MM.1S (cell line): ENCODE measurements around the gene C19orf25.

ENCODE experiments used
- DNase-seq: peaks from one replicate; pipeline ENCODE4 v3.0.0-alpha.2; 2015
- H2AFZ ChIP-seq: fragments of 300-600 bp; sonication (generic); 2 replicates; pipeline ENCODE4 v1.6.0; 2016; ENCODE audit warnings: antibody characterized with exemption, low read length
- H3F3A ChIP-seq: fragments of 300-600 bp; sonication (generic); 2 replicates; pipeline ENCODE4 v1.6.1; 2016; ENCODE audit warnings: mild to moderate bottlenecking, antibody characterized with exemption, low read length, moderate library complexity, mixed read lengths; ENCODE audit not compliant: insufficient read depth
- H3K27ac ChIP-seq: fragments of 300-600 bp; sonication (generic); 2 replicates; pipeline ENCODE4 v1.5.1; 2016; ENCODE audit warnings: mild to moderate bottlenecking, low read length
- H3K27me3 ChIP-seq: fragments of 300-600 bp; sonication (generic); replicated peaks from 2 replicates; pipeline ENCODE4 v1.6.0; 2016; ENCODE audit warnings: low read length; ENCODE audit not compliant: insufficient read depth
- H3K36me3 ChIP-seq: fragments of 300-600 bp; sonication (generic); replicated peaks from 2 replicates; pipeline ENCODE4 v1.6.1; 2016; ENCODE audit warnings: mild to moderate bottlenecking, low read length, mixed read lengths; ENCODE audit not compliant: insufficient read depth
- H3K4me1 ChIP-seq: fragments of 300-600 bp; sonication (generic); 2 replicates; pipeline ENCODE4 v1.6.1; 2016; ENCODE audit warnings: low read length, mixed read lengths
- H3K4me2 ChIP-seq: fragments of 300-600 bp; sonication (generic); 2 replicates; pipeline ENCODE4 v1.6.0; 2016; ENCODE audit warnings: low read depth, low read length
- H3K4me3 ChIP-seq: fragments of 300-600 bp; sonication (generic); 2 replicates; pipeline ENCODE4 v1.5.1; 2016; ENCODE audit warnings: low read length, mixed read lengths
- H3K79me2 ChIP-seq: fragments of 300-600 bp; sonication (generic); 2 replicates; pipeline ENCODE4 v1.6.1; 2016; ENCODE audit warnings: mixed run types, low read length, mixed read lengths
- H3K9ac ChIP-seq: fragments of 300-600 bp; sonication (generic); 2 replicates; pipeline ENCODE4 v1.6.1; 2016; ENCODE audit warnings: low read length, mixed read lengths
- H3K9me2 ChIP-seq: fragments of 300-600 bp; sonication (generic); replicated peaks from 2 replicates; pipeline ENCODE4 v1.6.1; 2016; ENCODE audit warnings: mild to moderate bottlenecking, low read length, mixed read lengths; ENCODE audit not compliant: insufficient read depth
- H3K9me3 ChIP-seq: fragments of 300-600 bp; sonication (generic); replicated peaks from 2 replicates; pipeline ENCODE4 v1.6.1; 2016; ENCODE audit warnings: mild to moderate bottlenecking, low read length, mixed read lengths; ENCODE audit not compliant: insufficient read depth
- H4K20me1 ChIP-seq: fragments of 300-600 bp; sonication (generic); 2 replicates; pipeline ENCODE4 v1.6.1; 2016; ENCODE audit warnings: mild to moderate bottlenecking, low read length, moderate library complexity, mixed read lengths; ENCODE audit not compliant: insufficient read depth
- EZH2 ChIP-seq: fragments of 300-600 bp; sonication (generic); optimal IDR thresholded peaks from 2 replicates; pipeline ENCODE3; 2017; ENCODE audit warnings: low read depth, mild to moderate bottlenecking, antibody characterized with exemption, low read length, mixed read lengths
- EZH2phosphoT487 ChIP-seq: fragments of 300-600 bp; sonication (generic); IDR thresholded peaks from 2 replicates; pipeline ENCODE4 v1.6.1; 2018; ENCODE audit warnings: antibody characterized with exemption, low read length
- TF ChIP-seq, protein P1 (sequence below): fragments of 300-600 bp; sonication (generic); IDR thresholded peaks from 2 replicates; pipeline ENCODE4 v1.5.1; 2016; ENCODE audit warnings: antibody characterized with exemption, low read length, mixed read lengths

The C19orf25 gene

DNA sequence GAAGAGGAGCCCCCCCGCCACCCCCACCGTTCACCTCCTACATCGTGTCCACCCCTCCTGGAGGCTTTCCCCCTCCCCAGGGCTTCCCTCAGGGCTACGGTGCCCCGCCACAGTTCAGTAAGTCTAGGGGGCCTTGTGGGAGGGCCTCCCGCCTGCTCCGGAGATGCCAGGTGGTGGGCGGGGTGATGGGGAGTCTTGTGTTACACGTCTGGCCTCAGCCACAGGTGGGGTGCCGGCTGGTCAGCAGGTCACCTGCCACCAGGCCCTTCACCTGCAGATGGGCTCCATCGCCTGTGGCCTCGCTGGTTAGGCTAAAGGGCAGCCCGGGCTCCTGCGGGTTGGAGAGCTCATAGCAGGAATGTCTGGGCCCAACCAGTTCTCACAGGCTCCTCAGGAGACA, 48.8 kb downstream of the C19orf25 start:
- no peak overlapping the region for H3K4me3 ChIP-seq
- H2AFZ ChIP-seq = no peak overlapping the region
- no peaks in the 10 kb centered on the region for H3K27me3 ChIP-seq
- no peak overlapping the region for H3K4me2 ChIP-seq
- 0 out of 2 replicates have a peak, but pooled peaks cover 2% of the 10 kb centered on the region for H4K20me1 ChIP-seq
- H3K79me2 ChIP-seq = peaks cover 59% of the 10 kb centered on the region
- no peak overlapping the region for H3K9ac ChIP-seq
- TF ChIP-seq, protein P1, sequence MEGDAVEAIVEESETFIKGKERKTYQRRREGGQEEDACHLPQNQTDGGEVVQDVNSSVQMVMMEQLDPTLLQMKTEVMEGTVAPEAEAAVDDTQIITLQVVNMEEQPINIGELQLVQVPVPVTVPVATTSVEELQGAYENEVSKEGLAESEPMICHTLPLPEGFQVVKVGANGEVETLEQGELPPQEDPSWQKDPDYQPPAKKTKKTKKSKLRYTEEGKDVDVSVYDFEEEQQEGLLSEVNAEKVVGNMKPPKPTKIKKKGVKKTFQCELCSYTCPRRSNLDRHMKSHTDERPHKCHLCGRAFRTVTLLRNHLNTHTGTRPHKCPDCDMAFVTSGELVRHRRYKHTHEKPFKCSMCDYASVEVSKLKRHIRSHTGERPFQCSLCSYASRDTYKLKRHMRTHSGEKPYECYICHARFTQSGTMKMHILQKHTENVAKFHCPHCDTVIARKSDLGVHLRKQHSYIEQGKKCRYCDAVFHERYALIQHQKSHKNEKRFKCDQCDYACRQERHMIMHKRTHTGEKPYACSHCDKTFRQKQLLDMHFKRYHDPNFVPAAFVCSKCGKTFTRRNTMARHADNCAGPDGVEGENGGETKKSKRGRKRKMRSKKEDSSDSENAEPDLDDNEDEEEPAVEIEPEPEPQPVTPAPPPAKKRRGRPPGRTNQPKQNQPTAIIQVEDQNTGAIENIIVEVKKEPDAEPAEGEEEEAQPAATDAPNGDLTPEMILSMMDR = no peak
- no peak for TF ChIP-seq EZH2phosphoT487
- no peak for TF ChIP-seq EZH2
- no peak overlapping the region for H3K27ac ChIP-seq
- H3K9me3 ChIP-seq = no peaks in the 10 kb centered on the region
- H3F3A ChIP-seq = 0 out of 2 replicates have a peak, but pooled peaks cover 6% of the 10 kb centered on the region
- DNase-seq = no peak
- no peaks in the 10 kb centered on the region for H3K4me1 ChIP-seq
- peaks cover 8% of the 10 kb centered on the region; the same call in 1 of the 2 replicates for H3K36me3 ChIP-seq
- no peaks in the 10 kb centered on the region for H3K9me2 ChIP-seq

DNA sequence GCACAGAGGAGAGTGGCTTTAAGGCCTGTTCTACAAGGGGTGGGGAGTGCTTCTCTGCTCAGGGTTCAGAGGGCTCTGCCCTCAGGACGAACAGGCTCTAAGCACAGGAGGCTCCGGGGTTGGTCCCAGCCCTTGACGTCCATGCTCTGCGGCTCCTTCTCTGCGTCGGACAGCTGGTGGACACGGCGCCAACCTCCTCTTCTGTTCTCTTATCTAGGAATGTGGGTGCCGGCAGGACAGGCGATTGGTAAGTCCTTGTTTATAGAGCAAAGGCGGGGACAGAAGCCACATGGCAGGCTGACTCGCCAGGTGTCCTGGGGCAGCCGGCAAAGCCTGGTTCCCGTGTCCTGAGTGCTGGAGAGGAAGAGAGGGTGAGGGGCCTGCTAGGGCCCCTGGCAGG, 49.3 kb downstream of the C19orf25 start:
- no peak for DNase-seq
- H3K9me2 ChIP-seq = no peaks in the 10 kb centered on the region
- H3K9me3 ChIP-seq = no peaks in the 10 kb centered on the region
- 0 out of 2 replicates have a peak, but pooled peaks cover 2% of the 10 kb centered on the region for H4K20me1 ChIP-seq
- H3K36me3 ChIP-seq = peaks cover 12% of the 10 kb centered on the region; the same call in 1 of the 2 replicates
- H3F3A ChIP-seq = 0 out of 2 replicates have a peak, but pooled peaks cover 6% of the 10 kb centered on the region
- H3K9ac ChIP-seq = no peak overlapping the region
- H3K4me2 ChIP-seq = no peak overlapping the region
- H3K27ac ChIP-seq = no peak overlapping the region
- no peak overlapping the region for H2AFZ ChIP-seq
- H3K79me2 ChIP-seq = peaks cover 64% of the 10 kb centered on the region
- no peak overlapping the region for H3K4me3 ChIP-seq
- no peaks in the 10 kb centered on the region for H3K27me3 ChIP-seq
- TF ChIP-seq, protein P1 = no peak
- no peak for TF ChIP-seq EZH2phosphoT487
- TF ChIP-seq EZH2 = no peak
- no peaks in the 10 kb centered on the region for H3K4me1 ChIP-seq

DNA sequence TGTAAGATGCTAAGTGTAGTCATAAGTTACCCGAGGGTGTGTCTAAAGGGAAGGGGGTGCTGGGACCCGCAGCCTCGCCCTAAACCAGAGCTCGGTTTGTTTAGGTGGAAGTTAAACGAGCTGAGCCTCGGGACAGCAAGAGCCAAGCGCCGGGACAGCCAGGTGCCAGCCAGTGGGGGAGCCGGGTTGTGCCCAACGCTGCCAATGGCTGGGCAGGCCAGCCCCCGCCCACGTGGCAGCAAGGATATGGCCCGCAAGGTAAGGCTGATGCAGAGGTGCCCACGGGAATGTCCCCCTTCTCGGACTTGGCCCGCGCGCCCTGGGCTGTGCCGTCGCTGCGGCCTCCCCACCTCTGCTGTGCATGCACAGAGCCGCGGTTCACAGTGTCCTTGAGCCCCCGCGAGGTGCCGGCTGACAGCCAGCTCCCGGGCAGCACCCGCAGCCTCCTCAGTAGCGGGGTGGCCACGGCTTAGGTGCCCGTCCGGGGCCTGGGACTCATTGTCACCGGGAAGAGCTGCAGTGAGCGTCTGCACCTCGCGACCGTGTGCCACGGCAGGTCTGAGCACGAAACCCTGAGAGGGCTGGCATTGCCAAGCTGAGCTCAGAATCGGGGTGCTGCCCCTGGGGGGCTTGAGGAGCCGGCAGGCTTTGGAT, 50.1 kb downstream of the C19orf25 start:
- no peaks in the 10 kb centered on the region for H3K9me3 ChIP-seq
- H3K4me1 ChIP-seq = no peaks in the 10 kb centered on the region
- H2AFZ ChIP-seq = no peak overlapping the region
- H3F3A ChIP-seq = no peaks in the 10 kb centered on the region
- H3K4me3 ChIP-seq = no peak overlapping the region
- no peak overlapping the region for H3K9ac ChIP-seq
- peaks cover 12% of the 10 kb centered on the region; the same call in 1 of the 2 replicates for H3K36me3 ChIP-seq
- no peak overlapping the region for H3K4me2 ChIP-seq
- TF ChIP-seq, protein P1 = no peak
- TF ChIP-seq EZH2 (no peak), EZH2phosphoT487 (no peak)
- no peaks in the 10 kb centered on the region for H3K27me3 ChIP-seq
- H4K20me1 ChIP-seq = 0 out of 2 replicates have a peak, but pooled peaks cover 2% of the 10 kb centered on the region
- no peaks in the 10 kb centered on the region for H3K9me2 ChIP-seq
- DNase-seq = no peak
- no peak overlapping the region for H3K27ac ChIP-seq
- peaks cover 67% of the 10 kb centered on the region for H3K79me2 ChIP-seq
